ENCODE measurements around the gene PPP5C.

- TF ChIP-seq EZH2 (IDR thresholded peaks at IDR 0.05; ENCODE audit: borderline replicate concordance, low read depth, low read length, severe bottlenecking): no peak
- TF ChIP-seq, protein P1, sequence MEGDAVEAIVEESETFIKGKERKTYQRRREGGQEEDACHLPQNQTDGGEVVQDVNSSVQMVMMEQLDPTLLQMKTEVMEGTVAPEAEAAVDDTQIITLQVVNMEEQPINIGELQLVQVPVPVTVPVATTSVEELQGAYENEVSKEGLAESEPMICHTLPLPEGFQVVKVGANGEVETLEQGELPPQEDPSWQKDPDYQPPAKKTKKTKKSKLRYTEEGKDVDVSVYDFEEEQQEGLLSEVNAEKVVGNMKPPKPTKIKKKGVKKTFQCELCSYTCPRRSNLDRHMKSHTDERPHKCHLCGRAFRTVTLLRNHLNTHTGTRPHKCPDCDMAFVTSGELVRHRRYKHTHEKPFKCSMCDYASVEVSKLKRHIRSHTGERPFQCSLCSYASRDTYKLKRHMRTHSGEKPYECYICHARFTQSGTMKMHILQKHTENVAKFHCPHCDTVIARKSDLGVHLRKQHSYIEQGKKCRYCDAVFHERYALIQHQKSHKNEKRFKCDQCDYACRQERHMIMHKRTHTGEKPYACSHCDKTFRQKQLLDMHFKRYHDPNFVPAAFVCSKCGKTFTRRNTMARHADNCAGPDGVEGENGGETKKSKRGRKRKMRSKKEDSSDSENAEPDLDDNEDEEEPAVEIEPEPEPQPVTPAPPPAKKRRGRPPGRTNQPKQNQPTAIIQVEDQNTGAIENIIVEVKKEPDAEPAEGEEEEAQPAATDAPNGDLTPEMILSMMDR (IDR thresholded peaks at IDR 0.05; ENCODE audit: borderline replicate concordance, extremely low read depth, low read length, poor library complexity, severe bottlenecking): no peak
These were observed 9.5 kb downstream of the PPP5C start for GRCh38 chr19:46356149-46357055.
